ENCODE data around the gene LEMD2.

The LEMD2 gene

DNA sequence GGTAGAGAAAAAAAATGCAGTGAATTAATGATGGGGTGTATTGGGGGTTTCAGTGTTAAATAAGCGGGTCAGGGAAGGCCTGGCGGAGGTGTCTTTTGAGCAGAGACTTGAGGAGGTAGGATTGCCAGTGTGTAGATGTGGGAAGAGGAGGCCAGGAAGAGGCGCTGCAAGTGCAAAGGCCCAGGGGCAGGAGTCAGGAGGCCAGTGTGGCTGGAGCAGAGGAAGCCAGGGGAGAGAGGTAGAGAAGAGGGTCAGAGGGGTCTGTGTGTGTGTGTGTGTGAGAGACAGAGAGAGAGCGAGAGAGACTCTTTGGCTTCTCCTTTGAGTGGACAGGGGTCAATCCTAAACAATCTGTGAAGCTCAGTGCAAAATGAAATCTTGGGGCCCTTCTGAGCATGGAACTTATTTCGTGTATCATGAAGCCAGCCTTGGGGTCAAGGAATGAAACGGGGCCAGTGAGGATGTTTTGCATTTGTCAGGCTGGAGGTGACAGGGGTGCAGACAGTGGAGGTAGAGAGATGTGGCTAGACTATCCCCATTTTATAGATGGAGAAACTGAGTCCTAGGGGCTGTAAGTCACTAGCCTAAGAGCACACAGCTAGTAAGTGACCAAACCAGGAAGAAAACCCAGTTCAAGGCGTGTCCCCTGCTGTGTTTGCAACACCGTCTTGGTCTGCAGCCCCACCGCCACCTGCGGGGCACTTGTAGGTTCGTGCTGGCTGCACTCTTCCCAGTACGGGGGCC, 32.5 kb downstream of the LEMD2 start:
- DNase-seq (ENCODE audit: low read depth in 2 of 2), result no peak

DNA sequence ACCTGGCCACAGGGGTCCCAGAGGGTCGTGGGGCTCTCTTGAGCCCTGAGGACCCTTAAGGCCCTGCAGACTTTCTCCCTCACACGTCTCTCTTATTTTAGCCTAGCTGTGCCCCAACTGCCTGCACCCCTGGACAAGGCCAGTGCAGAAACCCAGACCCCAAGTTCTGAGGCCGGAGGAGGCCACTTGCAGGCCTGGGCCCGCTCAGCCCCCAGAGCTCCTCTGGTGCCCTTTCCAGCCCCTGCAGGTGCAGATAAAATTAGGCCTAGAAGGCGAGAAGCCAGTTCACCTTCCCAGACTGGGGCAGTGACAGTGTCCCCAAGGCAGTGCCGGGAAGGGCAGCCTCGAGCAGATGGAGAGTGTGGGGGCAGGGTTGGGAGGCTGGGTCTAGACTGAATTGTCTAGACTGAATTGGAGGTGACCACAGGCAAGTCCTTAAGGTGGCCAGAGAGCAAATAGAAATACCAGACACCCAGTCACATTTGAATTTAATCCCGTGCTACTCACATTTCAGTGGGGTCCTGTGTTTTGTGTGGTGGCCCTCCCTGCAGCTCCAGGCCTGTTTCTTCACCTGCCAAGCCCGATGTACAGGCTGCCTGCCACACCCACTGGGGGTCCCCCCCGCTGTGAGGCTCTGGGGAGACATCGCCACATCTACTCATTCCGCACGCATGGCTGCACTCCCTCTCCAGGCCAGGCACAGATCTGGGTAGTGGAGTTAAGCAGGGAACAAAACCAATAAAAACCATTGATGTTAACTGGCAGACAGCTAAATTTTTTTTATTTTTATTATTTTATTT, 33.7 kb downstream of the LEMD2 start:
- no peak for DNase-seq (ENCODE audit: low read depth in 2 of 2)

DNA sequence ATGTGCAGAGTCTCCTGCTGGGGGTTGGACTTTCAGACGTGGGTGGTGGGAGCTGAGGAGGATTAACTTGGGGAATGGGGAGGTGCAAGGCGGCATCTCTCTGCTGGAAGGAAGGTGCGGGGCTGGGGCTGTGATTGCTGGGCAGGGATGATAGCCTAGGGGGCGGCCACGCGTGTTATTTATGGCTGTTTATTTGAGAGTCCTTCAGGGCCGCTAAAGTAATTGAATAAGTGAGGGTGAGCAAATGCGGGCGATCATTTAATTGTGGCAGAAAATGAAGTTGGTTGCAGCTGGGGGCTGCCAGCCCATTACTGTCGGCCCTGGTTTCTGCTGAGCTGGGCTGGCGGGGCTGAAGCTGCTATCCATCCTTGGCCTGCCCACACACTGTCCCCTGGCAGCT, 34.7 kb downstream of the LEMD2 start:
- no peak for DNase-seq (ENCODE audit: low read depth in 2 of 2)

DNA sequence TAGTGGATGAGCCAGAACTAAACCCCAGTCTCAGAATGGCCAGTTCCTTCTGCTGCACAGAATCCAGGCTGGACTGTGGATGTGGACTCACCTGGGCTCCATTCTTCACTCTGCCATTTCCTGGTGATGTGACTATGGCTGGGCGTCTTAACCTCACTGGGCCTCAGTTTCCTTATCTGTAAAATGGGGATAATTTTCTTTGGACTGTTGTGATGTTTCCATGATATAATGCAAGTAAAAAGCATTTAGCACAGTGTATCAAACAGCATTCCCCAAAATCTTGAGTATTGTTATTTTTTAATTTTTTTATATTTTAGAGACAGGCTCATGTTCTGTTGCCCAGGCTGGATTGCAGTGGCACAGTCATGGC, 36.3 kb downstream of the LEMD2 start:
- DNase-seq (ENCODE audit: low read depth in 2 of 2), result no peak

DNA sequence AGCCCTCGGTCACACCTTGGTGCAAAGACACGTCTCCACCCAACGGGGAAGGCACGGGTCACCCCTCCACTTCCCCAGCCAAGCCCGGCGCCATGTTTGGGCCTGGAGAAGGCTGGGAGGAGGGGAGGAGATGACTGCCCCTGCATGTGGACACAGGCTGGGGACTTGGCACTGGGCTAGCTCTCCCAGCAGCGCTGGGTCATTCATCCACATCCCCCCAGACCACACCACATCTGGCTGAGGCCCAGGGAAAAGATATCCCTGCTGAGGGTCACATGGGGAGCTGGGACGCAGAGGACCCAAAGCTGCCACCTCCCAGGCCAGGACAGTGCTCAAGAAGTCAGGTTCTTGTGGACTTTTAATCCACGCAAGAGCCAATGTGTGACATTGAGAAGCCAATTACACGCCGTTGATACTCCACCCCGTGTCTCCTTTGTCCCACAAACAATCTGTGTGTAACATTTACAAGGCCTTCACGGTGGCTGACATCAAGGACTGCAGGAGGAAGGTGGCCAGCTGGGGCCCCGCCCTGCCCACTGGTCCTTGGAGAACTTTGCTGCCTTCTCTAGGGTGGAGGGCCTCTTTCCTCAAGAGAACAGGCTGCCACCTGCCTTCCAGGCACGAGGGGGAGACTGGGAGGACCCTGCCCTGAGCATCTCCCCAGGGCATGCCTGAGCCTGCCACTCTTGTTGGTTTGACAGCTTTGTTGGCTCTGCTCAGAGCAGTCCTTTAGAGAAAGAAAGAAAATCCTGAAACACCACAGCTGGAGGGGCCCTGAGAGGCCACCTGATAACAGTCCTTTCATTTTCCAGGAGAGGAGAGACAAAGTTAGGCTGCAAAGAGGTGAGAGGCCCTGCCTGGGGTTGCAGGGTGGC, 36.9 kb downstream of the LEMD2 start:
- no peak for DNase-seq (ENCODE audit: low read depth in 2 of 2)

DNA sequence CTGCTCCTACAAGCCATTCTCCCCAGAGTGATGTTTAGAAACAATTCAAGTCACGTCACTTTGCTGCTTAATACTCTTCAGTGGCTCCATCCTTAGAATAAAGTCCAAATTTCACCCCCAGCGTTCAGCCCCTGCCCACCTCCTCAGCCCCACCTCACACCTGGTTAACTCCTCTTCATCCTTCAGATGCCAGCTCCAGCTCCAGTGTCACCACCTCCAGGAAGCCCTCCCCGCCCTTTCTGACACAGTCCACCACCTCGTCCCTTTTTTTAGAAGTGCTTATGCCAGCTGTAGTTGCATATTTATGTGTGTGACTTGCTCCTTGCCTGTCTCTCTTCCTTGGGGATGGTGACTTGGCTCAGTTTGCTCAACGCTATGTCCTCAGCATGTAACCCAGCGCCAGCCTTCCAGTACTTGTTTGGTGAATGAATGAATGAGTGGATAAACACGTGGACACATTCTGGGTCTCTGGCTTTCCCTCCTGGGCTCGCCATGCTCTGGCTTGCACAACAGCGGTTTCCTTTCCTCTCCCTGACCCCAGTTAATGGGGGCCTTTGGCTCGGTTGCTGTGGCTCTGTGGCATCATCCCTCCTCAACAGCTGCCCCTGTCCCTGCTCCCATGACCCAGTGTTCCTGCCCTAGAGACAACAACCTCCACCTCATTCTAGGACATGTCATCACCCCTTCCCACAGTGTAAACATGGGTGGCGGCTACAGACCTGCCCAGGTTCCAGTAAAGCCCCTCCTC, 38.5 kb downstream of the LEMD2 start:
- DNase-seq (ENCODE audit: low read depth in 2 of 2), result no peak

DNA sequence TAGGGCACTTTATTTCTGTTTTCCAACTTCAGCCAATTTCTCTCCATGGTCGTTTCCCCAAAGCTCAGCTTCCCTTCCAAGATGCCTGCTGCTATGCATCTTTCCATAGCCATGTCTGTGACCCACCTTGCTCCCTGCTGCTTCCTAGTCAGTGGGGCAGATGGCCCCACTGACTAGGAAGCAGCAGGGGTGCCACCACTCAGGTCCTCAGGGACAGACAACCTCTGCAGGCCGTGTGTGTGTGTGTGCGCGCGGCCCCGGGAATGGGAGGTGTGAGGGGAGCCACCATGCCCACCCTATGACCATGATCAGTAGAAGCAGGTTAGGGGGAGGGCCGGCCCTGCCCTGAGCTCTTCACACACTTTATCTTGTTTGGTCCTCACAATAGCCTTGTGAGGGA, 39.5 kb downstream of the LEMD2 start:
- DNase-seq (ENCODE audit: low read depth in 2 of 2), result no peak

DNA sequence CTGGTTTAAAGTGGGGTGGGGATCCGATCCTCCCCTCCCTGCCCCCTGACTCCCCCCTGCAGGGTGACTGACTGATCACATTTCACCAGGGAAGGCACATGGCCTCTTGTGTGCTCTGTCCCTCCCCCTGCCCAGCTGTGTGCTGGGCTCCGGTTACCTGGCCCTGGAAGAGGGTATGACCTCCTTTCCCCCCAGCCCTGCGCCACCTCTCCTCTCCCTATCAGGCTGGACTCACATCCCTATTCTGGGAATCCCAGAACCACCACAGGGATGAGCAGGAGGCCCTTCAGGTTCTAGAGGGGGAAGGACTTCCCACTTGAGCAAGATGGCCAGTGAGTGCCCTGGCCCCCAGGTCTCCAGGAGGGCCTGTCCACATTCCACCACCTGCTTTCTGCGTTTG, 40.1 kb downstream of the LEMD2 start:
- DNase-seq (ENCODE audit: low read depth in 2 of 2), result no peak

DNA sequence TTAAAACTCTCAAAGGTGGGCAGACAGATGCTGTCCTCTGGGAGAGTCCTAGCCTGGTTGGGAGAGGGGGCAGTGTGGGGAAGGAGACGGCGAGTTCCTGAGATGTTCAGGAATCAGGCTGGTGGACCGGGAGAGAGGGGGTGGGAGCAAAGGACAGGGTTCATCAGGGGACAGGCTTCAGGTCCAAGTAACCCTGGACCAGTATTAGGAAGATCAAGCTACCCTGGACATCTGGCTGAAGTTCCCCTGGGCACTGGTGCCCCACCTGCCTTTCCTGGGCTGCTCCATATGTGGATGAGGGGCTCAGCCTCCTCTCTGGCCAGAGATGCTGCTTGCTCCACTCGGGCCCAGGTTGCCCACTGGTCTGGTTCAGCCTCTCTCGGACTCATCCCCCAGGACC, 41.1 kb downstream of the LEMD2 start:
- DNase-seq (ENCODE audit: low read depth in 2 of 2), result no peak

DNA sequence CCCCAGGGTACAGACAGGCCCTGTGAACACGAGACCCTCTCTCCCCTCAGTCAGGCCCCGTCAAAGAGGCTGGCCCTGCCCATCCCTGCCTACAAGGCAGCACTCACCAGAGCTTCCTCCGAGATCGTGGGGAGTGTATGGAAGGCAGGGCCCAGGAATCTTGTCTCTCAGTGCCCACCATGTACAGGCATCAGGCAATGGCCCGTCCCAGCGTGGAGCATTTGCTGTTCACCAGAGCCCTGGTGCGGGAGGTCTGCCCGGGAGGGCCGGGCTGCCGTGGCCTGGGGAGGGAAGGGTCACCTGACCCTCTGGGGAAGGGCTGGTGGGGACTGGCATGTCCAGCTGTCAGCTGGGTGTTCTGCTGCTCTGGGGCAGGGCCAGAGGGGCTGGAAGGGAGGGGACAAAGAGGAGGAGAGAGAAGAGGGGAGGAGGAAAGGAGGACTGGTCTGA, 42.3 kb downstream of the LEMD2 start, which contains the start of gene IP6K3:
Gene IP6K3 (minus strand): TSS at position 255 of the 450 bp plus-strand sequence. CDS start 11,429 bp downstream, outside the sequence.
- no peak for DNase-seq (ENCODE audit: low read depth in 2 of 2)

DNA sequence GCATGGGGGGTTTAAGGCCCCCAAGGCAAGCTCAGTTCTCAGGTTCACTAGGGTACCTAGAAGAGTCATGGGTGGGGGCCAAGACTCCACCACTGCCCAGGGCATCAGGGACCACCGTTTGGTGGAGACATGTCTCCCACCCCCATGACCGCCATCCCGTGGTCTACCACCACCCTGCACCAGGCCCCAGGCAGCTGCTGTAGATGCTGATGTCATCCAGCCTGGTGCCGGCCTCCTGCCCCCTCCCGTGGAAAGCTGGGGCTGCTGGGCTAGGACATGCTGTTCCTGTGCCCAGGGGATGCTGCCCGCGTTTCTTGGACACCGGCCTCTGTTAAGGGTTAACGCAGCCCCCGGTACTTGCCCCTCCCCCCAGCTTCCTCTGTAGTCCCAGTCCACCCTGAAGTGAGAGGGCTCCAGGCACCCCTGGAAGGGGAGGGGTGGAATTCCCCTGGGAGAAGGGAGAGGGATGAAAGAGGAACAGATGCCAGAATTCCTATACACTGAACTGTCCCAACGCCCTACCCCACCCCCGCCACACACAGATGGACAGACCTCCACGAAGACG, 42.8 kb downstream of the LEMD2 start:
- no peak for DNase-seq (ENCODE audit: low read depth in 2 of 2)

DNA sequence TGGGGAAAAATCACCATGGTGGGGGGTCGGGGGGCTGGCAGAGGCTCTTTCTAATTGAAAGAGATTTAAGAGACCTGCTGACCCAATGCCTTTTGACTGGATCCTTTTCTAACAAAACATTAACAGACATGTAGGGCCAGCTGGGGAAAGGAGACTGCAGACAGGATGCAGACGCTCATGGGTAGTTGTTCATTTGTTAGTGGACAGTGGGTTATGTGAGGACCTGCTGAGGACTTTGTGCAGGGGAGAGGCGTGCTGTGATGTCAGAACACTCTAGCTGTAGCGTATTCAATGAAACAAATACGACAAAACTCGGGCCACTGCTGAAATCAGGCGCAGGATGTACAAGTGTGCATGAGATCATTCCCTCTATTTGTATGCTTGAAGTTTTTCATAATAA, 43.4 kb downstream of the LEMD2 start:
- DNase-seq (ENCODE audit: low read depth in 2 of 2), result no peak

DNA sequence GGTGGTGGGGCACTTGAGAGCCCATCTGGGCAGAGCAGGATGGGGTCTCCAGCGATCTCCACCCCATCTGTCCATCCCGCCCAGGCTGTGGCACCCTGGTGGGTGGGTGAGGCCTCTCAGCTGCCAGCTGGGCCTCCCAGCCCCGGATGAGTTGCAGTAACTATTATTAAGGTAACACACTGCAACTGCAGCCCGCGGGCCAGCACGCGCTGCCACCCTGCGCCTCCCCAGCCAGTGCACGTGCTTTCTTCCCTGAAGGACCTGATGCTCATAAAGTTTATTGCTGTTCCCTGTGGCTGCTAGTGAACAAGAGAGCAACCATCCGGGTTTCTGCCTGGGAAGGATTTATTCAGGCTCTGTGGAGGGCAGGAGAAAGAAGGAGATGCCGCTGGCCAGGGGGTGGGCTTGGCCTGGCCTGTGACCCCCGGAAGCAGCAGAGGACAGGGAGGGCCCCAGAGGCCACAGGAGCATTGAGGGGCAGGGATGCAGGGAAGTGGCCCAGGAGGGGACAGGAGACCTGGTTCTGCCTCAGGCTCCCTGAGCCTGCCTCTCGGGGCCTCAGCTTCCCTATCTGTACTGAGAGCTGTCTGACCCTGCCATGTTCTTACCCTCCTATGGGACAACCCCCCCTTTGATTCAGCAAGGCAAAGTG, 43.9 kb downstream of the LEMD2 start:
- DNase-seq (ENCODE audit: low read depth in 2 of 2), result no peak

DNA sequence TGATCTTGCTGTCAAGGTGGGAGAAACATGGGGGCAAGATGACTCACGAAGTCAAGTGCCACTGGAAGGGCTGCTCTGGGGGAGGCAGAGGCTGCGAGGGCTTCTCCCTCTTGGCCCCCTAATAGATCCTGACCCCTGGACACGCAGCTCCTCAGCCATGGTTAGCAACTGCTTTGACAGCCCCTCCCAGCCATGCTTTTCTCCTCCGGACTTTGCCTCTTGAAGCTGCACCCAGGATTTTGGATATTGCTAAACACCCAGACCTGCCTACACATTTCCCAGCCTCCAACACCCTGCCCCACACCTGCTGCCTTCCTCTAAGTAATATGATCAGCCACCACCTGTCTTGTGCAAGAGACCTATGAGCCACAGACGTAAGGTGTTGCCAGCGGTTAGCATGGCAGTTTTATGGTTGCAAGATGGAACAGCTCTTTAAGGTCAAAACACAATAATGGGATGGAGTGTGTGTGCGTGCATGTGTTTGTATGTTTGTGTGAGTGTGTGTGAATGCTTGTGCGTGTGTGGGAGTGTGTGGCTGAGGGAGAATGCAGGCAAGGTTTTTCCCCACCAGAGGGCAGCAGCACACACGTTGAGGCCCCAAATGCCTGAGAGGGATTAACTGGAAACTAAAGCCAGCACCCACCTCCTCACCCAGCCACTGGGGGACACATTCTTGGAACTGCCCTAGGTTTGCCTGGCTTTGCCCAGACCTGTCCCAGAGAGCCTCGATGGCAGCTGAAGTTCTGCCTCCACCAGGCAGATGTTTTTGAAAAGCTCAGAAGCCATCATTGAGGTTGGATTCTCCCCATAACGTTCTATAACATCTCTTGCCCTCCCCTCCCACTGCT, 44.7 kb downstream of the LEMD2 start:
- DNase-seq (ENCODE audit: low read depth in 2 of 2), result peak; percentile 48 to 52

DNA sequence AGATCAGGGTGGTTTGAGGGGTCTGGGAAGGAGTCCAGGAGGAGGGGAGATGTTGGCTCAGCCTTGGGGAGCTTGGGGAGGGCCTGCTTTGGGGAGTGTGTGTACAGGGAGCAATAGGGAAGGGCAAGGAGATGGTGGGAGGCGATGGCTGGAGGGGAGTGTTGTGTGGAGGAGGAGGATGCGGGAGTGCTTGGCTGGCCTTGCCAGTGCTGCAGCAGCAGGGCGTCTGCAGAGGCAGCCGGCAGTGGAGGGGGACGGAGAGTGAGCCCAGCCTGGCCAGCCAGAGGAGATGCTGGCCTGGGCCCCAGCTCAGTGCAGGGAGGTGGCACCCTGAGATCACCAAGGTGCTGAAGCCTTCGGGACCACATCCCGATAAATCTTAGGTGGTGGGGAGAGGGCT, 46.1 kb downstream of the LEMD2 start:
- no peak for DNase-seq (ENCODE audit: low read depth in 2 of 2)

DNA sequence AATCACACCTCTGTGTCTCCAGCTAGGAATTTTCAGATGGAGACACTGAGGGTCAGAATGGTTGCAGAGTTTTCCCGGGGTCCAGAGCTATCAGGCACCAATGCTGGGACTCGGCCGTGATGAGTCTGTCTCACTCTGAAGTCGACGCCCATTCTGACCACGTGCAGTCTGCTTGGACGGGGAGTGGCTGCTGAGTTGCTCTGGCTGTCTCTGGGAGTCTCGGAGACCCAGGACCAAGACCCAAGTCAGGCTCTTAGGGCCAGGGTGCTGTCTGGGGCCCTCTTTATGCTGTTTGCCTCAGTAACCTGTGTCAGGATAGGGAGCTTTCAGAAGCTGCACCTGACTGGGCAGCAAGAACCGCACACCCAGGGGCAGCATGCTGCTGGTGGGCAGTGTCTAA, 46.8 kb downstream of the LEMD2 start:
- DNase-seq (ENCODE audit: low read depth in 2 of 2), result no peak

DNA sequence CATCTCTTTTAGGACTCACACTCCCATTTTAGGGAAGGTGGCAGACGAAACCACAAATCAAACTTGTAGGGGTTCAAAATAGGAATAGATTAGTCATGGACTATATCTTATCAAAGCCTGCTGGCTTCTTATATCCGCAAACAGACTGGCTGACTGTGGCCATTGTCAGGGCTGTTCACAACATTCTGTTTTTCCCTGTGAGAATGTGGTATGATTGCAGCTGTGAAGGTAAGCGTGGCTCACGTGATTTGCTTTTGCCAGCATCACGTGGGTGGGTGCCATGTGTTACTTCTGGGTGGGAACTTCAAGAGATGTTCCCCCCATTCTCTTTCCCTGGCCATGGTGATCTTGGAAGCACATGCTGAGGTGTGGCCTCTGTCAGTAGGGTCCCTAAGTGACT, 48.1 kb downstream of the LEMD2 start:
- DNase-seq (ENCODE audit: low read depth in 2 of 2), result no peak

DNA sequence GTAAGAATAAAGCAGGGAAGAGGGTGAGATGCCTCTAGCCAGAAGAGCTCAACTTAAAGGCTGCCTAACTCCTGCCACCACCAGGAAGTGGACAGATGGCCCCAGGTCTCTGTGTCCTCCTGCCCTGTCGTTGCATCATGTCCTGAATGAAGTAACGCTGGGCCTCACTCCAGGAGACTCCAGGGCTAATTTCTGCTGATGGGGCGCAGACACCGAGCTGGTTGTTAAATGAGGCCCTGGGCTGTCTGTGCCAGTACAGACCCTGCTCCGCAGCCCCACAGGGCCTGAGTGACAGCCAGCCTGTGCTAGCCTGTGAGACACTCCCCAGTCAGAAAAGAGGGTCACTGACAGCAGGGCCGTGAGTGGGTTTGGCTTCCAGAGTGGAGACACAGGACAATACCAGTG, 48.7 kb downstream of the LEMD2 start:
- DNase-seq (ENCODE audit: low read depth in 2 of 2), result no peak

DNA sequence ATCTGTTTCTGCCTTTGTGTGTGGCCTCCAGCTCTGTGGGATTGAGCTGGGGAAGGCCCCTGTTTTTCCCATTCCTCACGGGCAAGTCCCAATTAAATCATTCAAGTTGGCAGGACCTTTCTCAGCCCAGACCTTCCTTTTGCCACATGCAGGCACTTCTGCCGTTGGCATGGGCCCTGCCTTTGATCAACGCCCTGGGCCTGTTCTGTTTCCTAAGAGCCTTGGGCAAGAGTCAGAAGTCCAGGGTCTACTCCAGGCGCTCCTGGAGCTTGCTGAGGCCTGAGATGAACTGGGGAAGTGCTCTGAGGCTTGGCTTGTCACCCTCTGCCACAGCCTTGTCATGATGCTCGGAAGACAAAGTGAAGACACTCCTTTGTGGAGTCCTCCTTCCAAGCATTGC, 49.4 kb downstream of the LEMD2 start:
- no peak for DNase-seq (ENCODE audit: low read depth in 2 of 2)

DNA sequence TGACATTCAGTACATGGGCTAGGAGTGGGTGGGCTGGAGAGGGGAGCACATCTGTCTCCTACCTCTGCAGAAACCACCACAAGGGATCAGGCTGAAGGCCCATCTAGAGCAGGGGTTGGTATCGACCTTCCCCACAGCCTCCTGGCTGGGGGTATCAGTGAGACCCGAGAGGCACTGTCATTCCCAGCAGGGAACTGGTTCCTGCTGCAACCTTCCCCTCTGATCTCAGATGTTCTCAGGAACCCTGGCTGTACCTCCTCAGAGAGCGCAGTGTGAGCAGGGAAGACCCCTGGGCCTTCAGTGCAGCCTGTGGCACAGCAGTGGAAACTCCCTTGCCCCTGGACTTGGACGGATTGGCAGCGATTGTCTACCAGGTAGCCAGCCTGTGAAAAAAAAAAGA, 50.1 kb downstream of the LEMD2 start:
- DNase-seq (ENCODE audit: low read depth in 2 of 2), result no peak

Data from activated CD8-positive, alpha-beta memory T cell treated with anti-CD3 and anti-CD28 coated beads for 4 hours (primary cell).